A673 (cell line): Measurements from ENCODE around the gene CLDN16. TPM values are rescaled to one million over a fixed set of nuclear protein-coding genes. Genes with fewer than 3 reads are reported as not detected.

Experiments used
- BruUV-seq: library from RNA; stranded (reverse); fragments of 400-500 nt; replicated peaks from 2 replicates; lab custom pipeline; 2021; lab: Mats Ljungman, UMichigan
- CTCF ChIA-PET: fragments of 300-600 bp; sonication (Branson Sonifier 250); formaldehyde crosslinking; loops from one replicate; lab custom pipeline; 2022; ENCODE audit warnings: antibody characterized with exemption; lab: Charles Lee
- POLR2A ChIA-PET: fragments of 300-600 bp; sonication (Branson Sonifier 250); formaldehyde crosslinking; loops from one replicate; lab custom pipeline; 2022; ENCODE audit warnings: antibody characterized with exemption; ENCODE audit not compliant: low non-redundant PET; lab: Charles Lee
- DNase-seq: peaks from one replicate; pipeline ENCODE4 v3.0.0-alpha.2; 2015; ENCODE audit warnings: low spot score
- H3K27ac ChIP-seq: fragments of 200-600 bp; sonication (generic); 2 replicates; pipeline ENCODE4 v1.5.1; 2016; ENCODE audit warnings: mixed run types, low read depth, mild to moderate bottlenecking, mixed read lengths, antibody characterized with exemption, low read length; ENCODE audit not compliant: poor library complexity, severe bottlenecking
- H3K27me3 ChIP-seq: fragments of 200-600 bp; sonication (generic); replicated peaks from 2 replicates; pipeline ENCODE4 v1.6.1; 2017; ENCODE audit warnings: mixed run types, low read depth, mild to moderate bottlenecking, mixed read lengths, antibody characterized with exemption, low read length; ENCODE audit not compliant: insufficient read depth, poor library complexity
- H3K36me3 ChIP-seq: fragments of 200-600 bp; sonication (generic); 2 replicates; pipeline ENCODE4 v1.6.1; 2016; ENCODE audit warnings: mixed run types, mild to moderate bottlenecking, mixed read lengths, antibody characterized with exemption, low read length; ENCODE audit not compliant: insufficient read depth, poor library complexity, severe bottlenecking
- H3K4me1 ChIP-seq: fragments of 200-600 bp; sonication (generic); 2 replicates; pipeline ENCODE4 v1.6.1; 2017; ENCODE audit warnings: mixed run types, mild to moderate bottlenecking, mixed read lengths, antibody characterized with exemption, low read length; ENCODE audit not compliant: insufficient read depth, poor library complexity, severe bottlenecking
- H3K4me3 ChIP-seq: fragments of 200-600 bp; sonication (generic); 2 replicates; pipeline ENCODE4 v1.5.1; 2016; ENCODE audit warnings: low read depth, mixed run types, mild to moderate bottlenecking, mixed read lengths, low read length; ENCODE audit not compliant: poor library complexity, severe bottlenecking
- H3K9me3 ChIP-seq: fragments of 200-600 bp; sonication (generic); 2 replicates; pipeline ENCODE4 v1.6.1; 2016; ENCODE audit warnings: mixed run types, low read depth, mild to moderate bottlenecking, mixed read lengths, antibody characterized with exemption, low read length; ENCODE audit not compliant: poor library complexity, severe bottlenecking
- CTCF ChIP-seq: fragments of 300-800, 200-600 bp; sonication (generic); conservative IDR thresholded peaks from 2 replicates; pipeline ENCODE4 v1.5.1; 2017; ENCODE audit warnings: low read depth, mild to moderate bottlenecking, antibody characterized with exemption, low read length, moderate library complexity, mixed read lengths
- EZH2 ChIP-seq: fragments of 200-600 bp; sonication (generic); IDR thresholded peaks from 2 replicates; pipeline ENCODE4 v1.6.1; 2017; ENCODE audit warnings: borderline replicate concordance, low read depth, mild to moderate bottlenecking, mixed read lengths, antibody characterized with exemption, low read length; ENCODE audit not compliant: poor library complexity, severe bottlenecking
- intact Hi-C: fragments of 100-400 bp; cut with micrococcal nuclease; formaldehyde crosslinking; loops from one replicate; pipeline ENCODE4 v1.10.0; 2022; ENCODE audit not compliant: unreplicated experiment
- total RNA-seq: library from RNA; stranded (reverse); gene quantifications from 2 replicates; pipeline ENCODE4 v1.2.3, GENCODE V29; 2021

The CLDN16 gene
- total RNA-seq, 1 experiment from 2014 or later = 0.09 TPM

GRCh38 chr3:190346541-190346940 lies 41.4 kb upstream of the CLDN16 start:
- Histone ChIP-seq H3K36me3 (no peaks in the 10 kb centered on the region), H3K4me1 (peaks cover 16% of the 10 kb centered on the region), H3K4me3 (no peak overlapping the region), H3K27ac (no peak overlapping the region), H3K27me3 (no peaks in the 10 kb centered on the region), H3K9me3 (peaks cover 7% of the 10 kb centered on the region)
- no peak for DNase-seq
- ChIA-PET CTCF (no interaction called here), POLR2A (no interaction called here)
- no TSS peak for BruUV-seq
- intact Hi-C loops = no loop called here
- TF ChIP-seq EZH2 (no peak), CTCF (no peak)

GRCh38 chr3:190352861-190353457 lies 35.0 kb upstream of the CLDN16 start:
- CTCF ChIA-PET = no interaction called here
- Histone ChIP-seq H3K27ac (no peak overlapping the region), H3K4me1 (peaks cover 20% of the 10 kb centered on the region), H3K36me3 (no peaks in the 10 kb centered on the region), H3K9me3 (peaks cover 4% of the 10 kb centered on the region), H3K27me3 (no peaks in the 10 kb centered on the region), H3K4me3 (no peak overlapping the region)
- intact Hi-C loops = no loop called here
- TF ChIP-seq CTCF (no peak), EZH2 (no peak)
- POLR2A ChIA-PET = no interaction called here
- no TSS peak for BruUV-seq
- DNase-seq = no peak

GRCh38 chr3:190356246-190356645 lies 31.7 kb upstream of the CLDN16 start:
- POLR2A ChIA-PET = no interaction called here

More at GRCh38 chr3:190356246-190356645, 31.7 kb upstream of the CLDN16 start:
- CTCF ChIA-PET = no interaction called here
- intact Hi-C loops = no loop called here
- H3K27me3 ChIP-seq = no peaks in the 10 kb centered on the region
- H3K36me3 ChIP-seq = no peaks in the 10 kb centered on the region
- H3K9me3 ChIP-seq = peaks cover 4% of the 10 kb centered on the region
- H3K27ac ChIP-seq = no peak overlapping the region
- H3K4me1 ChIP-seq = peaks cover 19% of the 10 kb centered on the region
- no peak for DNase-seq
- no peak for TF ChIP-seq CTCF
- TF ChIP-seq EZH2 = no peak
- no TSS peak for BruUV-seq
- H3K4me3 ChIP-seq = no peak overlapping the region
